Measurements from ENCODE around the gene ANXA4. TPM values are rescaled to one million over a fixed set of nuclear protein-coding genes. Genes with fewer than 3 reads are reported as not detected.
"Not testable (repeated sequence)": the region's sequence is repeated elsewhere in the genome, so short reads cannot be mapped to it uniquely, and the experiment has no call there.

ANXA4 gene
- total RNA-seq, 1 experiment from 2014 or later: 330 TPM

DNA sequence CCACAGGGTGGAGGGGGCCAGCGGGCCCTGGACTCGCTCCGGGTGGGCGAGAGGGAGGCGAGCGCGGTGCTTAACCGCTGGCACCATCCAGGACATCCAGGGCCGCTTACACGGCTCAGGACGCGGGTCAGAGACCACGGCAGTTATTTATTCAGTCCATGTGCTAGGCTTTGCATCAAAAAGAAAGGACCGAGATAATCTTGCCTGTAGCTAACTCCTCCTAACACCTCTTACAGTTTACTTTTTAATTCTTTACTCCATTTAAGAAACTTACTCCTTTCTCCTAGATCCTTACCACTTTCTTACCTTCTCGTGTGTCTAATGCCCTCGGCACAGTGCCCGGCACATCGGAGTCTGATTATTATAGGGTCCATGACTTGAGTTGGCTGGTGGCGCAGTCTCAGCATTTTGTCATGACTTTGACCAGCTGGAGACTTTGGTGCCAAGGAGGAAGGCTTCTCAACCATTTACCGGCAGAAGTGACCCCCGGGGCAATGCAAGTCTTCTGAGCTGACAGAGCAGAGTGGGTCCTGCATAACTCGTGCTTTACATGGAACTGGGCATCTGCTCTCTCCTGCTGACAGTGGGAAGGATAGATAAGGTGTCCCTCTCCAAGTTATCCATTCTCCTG is 503 bp downstream of the ANXA4 start:
- in situ Hi-C loops (cut with HindIII; ENCODE audit: low pct_unique_long_range_greater_than_20kb, low sequenced_read_pairs): no loop called here
- peak; percentile 34 for DNase-seq (ENCODE audit: low read depth)

DNA sequence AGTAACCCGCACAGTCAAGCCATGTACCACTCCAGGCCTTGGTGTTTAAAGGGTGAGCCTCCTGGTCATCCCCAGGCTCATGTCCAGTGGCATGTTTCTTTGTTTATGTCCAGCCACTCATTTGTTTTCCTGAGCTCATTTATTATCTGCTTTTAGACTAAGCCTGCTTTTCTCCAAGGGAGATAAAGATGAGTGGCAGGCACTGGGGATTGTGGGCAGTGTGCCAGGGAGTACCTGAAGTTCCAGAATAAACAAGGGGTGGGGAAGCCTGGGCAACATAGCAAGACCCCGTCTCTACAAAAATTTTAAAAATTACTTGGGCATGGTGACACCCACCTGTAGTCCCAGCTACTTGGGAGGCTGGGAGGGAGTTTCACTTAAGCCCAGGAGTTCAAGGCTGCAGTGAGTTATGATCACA is 1.9 kb downstream of the ANXA4 start:
- no peak for DNase-seq (ENCODE audit: low read depth)
- in situ Hi-C loops (cut with HindIII; ENCODE audit: low pct_unique_long_range_greater_than_20kb, low sequenced_read_pairs): no loop called here

DNA sequence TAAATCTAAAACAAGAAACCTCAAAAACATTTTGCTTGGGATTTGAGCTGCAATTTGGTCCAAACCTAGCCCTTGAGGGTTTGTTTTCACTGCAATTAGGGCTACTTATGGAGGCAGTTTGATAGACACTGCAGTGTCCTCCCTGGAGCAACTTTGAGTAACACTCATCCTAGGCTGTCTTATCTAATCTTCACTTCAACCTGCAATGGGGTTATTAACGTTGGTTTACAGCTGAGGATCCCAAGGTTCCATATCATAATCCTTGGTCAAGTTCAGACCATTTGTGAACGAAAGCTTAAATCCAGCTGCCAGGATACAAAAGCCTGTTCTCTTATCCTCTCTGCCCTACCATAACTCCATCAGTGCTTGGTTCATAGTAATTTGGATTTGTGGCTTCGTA is 2.5 kb downstream of the ANXA4 start:
- no peak for DNase-seq (ENCODE audit: low read depth)
- in situ Hi-C loops (cut with HindIII; ENCODE audit: low pct_unique_long_range_greater_than_20kb, low sequenced_read_pairs): no loop called here

GRCh38 chr2:69745035-69745434 is 3.1 kb downstream of the ANXA4 start:
- in situ Hi-C loops (cut with HindIII; ENCODE audit: low pct_unique_long_range_greater_than_20kb, low sequenced_read_pairs): no loop called here
- no peak for DNase-seq (ENCODE audit: low read depth)

- in situ Hi-C loops (cut with HindIII; ENCODE audit: low pct_unique_long_range_greater_than_20kb, low sequenced_read_pairs): no loop called here
- DNase-seq (ENCODE audit: low read depth): no peak
Observed at GRCh38 chr2:69750246-69750645, 8.3 kb downstream of the ANXA4 start.

GRCh38 chr2:69753659-69754363 is 11.9 kb downstream of the ANXA4 start:
- DNase-seq (ENCODE audit: low read depth): no peak
- in situ Hi-C loops (cut with HindIII; ENCODE audit: low pct_unique_long_range_greater_than_20kb, low sequenced_read_pairs): no loop called here

GRCh38 chr2:69754633-69755032 is 12.7 kb downstream of the ANXA4 start:
- DNase-seq (ENCODE audit: low read depth): no peak
- in situ Hi-C loops (cut with HindIII; ENCODE audit: low pct_unique_long_range_greater_than_20kb, low sequenced_read_pairs): no loop called here

- in situ Hi-C loops (cut with HindIII; ENCODE audit: low pct_unique_long_range_greater_than_20kb, low sequenced_read_pairs): no loop called here
- peak; percentile 91 for DNase-seq (ENCODE audit: low read depth)
Observed at GRCh38 chr2:69755862-69756467, 14.0 kb downstream of the ANXA4 start.

DNA sequence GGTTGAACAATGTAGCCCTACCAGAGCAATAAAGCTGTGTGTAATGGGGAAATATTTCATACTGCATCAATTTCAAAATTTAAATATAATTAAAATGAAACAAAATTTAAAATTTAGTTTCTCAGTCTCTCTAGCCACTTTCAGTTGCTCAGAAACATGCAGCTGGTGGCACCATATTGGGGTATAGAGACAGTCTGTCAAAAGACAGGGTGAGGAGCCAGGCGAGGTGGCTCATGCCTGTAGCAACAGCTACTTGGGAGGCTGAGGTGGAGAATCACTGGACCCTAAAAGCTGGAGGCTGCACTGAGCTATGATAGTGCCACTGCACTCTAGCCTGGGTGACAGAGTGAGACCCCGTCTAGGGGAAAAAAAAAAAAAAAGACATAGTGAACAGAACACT is 20.1 kb downstream of the ANXA4 start:
- in situ Hi-C loops (cut with HindIII; ENCODE audit: low pct_unique_long_range_greater_than_20kb, low sequenced_read_pairs): no loop called here
- no peak for DNase-seq (ENCODE audit: low read depth)

DNA sequence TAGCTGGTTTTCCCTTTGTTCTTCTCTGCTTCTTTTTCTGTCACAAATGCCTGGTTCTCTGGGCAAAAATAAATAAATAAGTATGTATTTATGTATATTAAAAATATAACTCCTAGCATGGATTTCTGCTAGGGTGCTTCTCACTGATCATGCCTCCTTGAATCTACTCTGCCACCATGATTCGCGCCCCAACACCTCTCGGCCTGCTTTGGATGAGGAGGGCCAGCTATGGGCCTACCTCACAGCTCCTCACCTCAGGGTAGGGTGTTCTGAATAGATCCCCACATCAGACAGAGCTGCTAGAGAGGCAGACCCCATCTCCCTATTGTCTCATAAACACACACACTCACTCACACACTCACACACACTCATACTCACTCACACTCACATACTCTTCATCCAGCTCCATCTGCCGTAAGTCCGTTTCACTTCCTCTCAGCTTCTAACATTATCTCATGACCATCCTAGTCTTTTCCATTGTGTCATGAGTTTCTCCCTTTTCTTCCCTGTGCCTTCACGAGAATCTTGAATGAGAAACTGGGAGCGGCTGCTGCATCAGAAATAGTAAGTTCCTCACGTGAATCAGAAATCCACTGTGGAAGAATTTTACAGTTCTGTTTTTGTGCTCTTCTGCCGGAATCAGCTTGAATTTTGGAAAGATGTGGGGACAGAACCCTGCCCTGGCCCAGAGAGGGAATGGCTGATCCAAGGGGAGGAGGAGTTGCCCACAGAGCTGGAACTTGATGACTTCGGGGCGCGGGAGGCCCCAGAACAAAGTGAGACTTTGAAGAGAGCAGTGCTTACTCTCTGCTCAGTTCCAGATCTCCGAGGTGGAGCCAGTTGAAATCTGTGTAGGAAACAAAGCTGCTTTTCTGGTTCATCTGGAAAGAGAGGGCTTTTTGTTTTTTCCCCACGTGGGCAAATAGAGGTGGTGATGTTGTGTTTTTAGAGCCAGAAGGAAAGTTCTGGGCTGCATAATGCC is 20.9 kb downstream of the ANXA4 start:
- DNase-seq (ENCODE audit: low read depth): no peak
- in situ Hi-C loops (cut with HindIII; ENCODE audit: low pct_unique_long_range_greater_than_20kb, low sequenced_read_pairs): no loop called here

DNA sequence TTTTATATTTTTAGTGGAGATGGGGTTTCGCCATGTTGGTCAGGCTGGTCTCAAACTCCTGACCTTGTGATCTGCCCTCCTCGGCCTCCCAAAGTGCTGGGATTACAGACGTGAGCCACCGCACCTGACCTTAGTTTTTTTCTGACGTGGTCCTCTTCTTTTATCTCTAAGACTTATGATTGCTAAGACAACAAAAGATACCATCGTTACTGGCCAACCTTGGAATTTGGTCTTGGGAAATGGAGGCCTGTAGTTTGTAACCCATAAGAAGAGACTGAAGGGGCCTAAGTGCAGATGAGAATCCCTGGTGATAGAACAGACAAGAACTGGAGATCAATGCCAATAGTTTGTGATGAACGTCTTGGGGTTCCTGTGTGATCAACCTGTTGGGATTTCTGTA is 21.9 kb downstream of the ANXA4 start:
- DNase-seq (ENCODE audit: low read depth); in situ Hi-C loops (cut with HindIII; ENCODE audit: low pct_unique_long_range_greater_than_20kb, low sequenced_read_pairs): not testable (repeated sequence)

DNA sequence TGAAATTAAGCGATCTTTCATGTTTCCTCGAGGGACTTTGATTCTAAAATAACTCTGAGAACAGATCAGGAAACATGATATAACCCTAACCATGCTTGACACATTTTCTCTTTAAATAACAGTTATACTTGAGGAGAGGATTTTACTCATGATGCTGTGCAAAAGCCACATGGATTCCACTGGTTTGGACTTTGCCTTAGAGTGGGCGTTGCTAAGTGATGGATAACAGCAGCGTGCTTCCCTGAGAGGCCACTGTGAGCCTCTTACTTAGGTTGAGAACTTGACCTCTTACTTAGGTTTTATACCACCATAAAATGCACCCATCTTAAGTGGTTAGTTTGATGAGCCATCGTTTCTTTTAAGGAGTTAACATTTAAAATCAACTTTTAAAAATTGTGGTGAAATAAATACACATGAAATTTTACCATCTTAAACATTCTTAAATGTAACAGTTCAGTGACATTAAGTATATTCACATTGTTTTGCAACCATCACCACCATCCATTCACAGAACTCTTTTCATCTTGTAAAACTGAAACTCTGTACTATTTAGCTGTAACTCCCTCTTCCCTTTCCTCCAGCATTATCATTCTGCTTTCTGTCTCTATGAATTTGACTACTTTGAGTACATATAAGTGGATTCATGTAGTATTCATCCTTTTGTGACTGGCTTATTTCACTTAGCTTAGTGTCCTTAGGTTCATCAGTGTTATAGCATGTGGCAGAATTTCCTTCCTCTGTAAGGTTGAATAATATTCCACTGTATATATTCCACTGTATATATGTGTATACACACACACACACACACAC is 22.6 kb downstream of the ANXA4 start:
- in situ Hi-C loops (cut with HindIII; ENCODE audit: low pct_unique_long_range_greater_than_20kb, low sequenced_read_pairs): no loop called here
- DNase-seq (ENCODE audit: low read depth): no peak

GRCh38 chr2:69765096-69765380 is 23.1 kb downstream of the ANXA4 start:
- DNase-seq (ENCODE audit: low read depth): no peak
- in situ Hi-C loops (cut with HindIII; ENCODE audit: low pct_unique_long_range_greater_than_20kb, low sequenced_read_pairs): no loop called here

DNA sequence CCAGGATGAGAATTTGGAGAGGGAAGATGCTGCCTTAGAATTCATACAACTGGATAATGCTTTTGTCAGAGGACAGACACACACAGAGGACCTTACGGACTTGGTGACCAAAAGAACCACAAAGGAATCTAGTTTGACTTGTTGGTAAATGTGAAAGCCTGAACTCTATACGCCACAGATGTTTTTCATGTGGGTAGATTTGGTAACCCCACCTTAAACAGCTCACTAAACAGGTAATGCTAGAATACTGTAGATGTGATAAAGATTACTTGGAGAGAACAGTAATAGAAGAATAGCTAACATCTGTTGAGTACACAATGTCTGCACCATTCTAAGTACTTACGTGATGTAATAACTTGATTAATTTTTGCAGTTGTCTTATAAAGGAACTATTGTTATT is 24.1 kb downstream of the ANXA4 start:
- no peak for DNase-seq (ENCODE audit: low read depth)

DNA sequence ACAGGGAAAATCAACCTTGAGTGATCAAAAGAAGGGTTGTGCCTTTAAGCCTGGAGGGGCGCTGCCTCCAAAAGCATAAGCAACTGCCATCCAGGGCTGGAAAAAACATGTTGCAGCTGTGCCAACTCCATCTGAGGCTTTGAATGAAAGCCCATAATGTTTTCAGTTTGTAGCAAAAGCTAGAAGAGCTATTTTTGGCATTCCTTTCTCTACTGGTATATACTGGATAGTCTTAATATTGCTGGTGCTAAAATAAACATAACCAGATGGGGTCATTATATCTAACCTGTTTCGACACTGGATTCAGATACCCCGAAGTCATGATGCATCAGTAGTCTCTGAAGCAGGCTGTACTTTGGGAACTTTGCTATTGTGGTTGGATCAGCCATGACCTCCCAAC is 25.1 kb downstream of the ANXA4 start:
- in situ Hi-C loops (cut with HindIII; ENCODE audit: low pct_unique_long_range_greater_than_20kb, low sequenced_read_pairs): no loop called here
- no peak for DNase-seq (ENCODE audit: low read depth)

More for the DNA sequence above, 24.1 kb downstream of the ANXA4 start:
- in situ Hi-C loops (cut with HindIII; ENCODE audit: low pct_unique_long_range_greater_than_20kb, low sequenced_read_pairs): no loop called here

DNA sequence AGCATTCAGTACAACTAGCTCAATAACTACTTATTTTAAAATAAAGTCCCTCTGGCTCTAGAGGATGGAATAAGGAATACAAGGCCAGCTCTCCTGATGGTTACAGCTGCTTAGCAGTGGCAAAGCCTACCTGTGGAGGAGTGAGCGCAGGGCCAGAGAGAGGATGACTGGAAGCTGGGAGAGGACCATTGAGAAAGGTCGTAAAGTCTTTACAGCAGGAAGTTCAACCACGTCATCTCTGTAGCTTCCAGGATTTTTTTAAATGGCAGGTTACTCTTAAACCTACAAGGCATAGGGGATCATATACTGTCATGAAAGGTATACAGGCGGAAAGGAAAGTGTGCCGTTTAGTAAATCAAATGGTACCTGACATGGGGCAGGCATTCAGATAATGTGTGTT is 26.3 kb downstream of the ANXA4 start:
- in situ Hi-C loops (cut with HindIII; ENCODE audit: low pct_unique_long_range_greater_than_20kb, low sequenced_read_pairs): no loop called here
- no peak for DNase-seq (ENCODE audit: low read depth)

DNA sequence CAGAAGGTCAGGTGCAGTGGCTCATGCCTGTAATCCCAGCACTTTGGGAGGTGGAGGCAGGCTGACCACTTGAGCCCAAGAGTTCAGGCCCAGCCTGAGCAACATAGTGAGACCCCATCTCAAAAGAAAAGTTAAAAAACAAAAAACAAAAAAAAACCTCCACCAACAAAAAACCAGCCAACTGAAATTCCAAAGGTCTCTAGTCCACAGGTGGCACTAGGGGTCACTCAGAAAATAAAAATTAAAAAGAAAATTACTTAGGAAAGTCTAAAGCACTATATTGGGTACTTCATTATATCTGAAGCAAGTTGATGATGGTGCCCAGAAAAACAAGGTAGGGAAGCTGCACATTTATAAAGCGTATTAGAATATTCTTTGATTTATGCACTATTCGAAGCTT is 26.9 kb downstream of the ANXA4 start:
- in situ Hi-C loops (cut with HindIII; ENCODE audit: low pct_unique_long_range_greater_than_20kb, low sequenced_read_pairs): no loop called here
- no peak for DNase-seq (ENCODE audit: low read depth)

- no peak for DNase-seq (ENCODE audit: low read depth)
- in situ Hi-C loops (cut with HindIII; ENCODE audit: low pct_unique_long_range_greater_than_20kb, low sequenced_read_pairs): no loop called here
Observed at GRCh38 chr2:69769272-69769671, 27.3 kb downstream of the ANXA4 start.
